GM18870 (cell line): ENCODE measurements around the gene LENG1.
"Not testable (repeated sequence)": the region's sequence is repeated elsewhere in the genome, so short reads cannot be mapped to it uniquely, and the experiment has no call there.

Source experiments
- ATAC-seq: cut with Tn5 transposase; IDR thresholded peaks from one replicate; pipeline ENCODE4 v1.9.1; 2021; ENCODE audit warnings: moderate library complexity; ENCODE audit not compliant: unreplicated experiment

Gene LENG1

GRCh38 chr19:54189735-54190502 is 30.4 kb upstream of the LENG1 start:
- ATAC-seq = peak; percentile 63

- peak; percentile 10 for ATAC-seq
Observed at GRCh38 chr19:54189145-54189734, 29.7 kb upstream of the LENG1 start, which contains the start of gene MBOAT7. TSS of gene MBOAT7 (minus strand) at chr19:54189580. CDS start at chr19:54188508, 1,072 bp downstream.

GRCh38 chr19:54188215-54188871 is 28.8 kb upstream of the LENG1 start:
- ATAC-seq = no peak

- no peak for ATAC-seq
Observed at GRCh38 chr19:54186934-54187381, 27.4 kb upstream of the LENG1 start.

GRCh38 chr19:54186351-54186750 is 26.8 kb upstream of the LENG1 start:
- no peak for ATAC-seq

GRCh38 chr19:54183431-54183830 is 23.9 kb upstream of the LENG1 start:
- no peak for ATAC-seq

GRCh38 chr19:54181894-54182293 is 22.4 kb upstream of the LENG1 start:
- ATAC-seq = not testable (repeated sequence)

- ATAC-seq = no peak
Observed at GRCh38 chr19:54180691-54181091, 21.2 kb upstream of the LENG1 start.

- no peak for ATAC-seq
Observed at GRCh38 chr19:54179921-54180461, 20.5 kb upstream of the LENG1 start.

GRCh38 chr19:54179262-54179852 is 19.8 kb upstream of the LENG1 start:
- no peak for ATAC-seq

- ATAC-seq = no peak
Observed at GRCh38 chr19:54178581-54179261, 19.2 kb upstream of the LENG1 start.

- no peak for ATAC-seq
Observed at GRCh38 chr19:54173951-54174834, 14.7 kb upstream of the LENG1 start.

- ATAC-seq = no peak
Observed at GRCh38 chr19:54173359-54173699, 13.8 kb upstream of the LENG1 start.

- ATAC-seq = no peak
Observed at GRCh38 chr19:54172471-54173358, 13.2 kb upstream of the LENG1 start, which contains the start of gene TMC4. TSS of gene TMC4 (minus strand) at chr19:54173160. CDS start at chr19:54173117, 43 bp downstream.

- ATAC-seq = not testable (repeated sequence)
Observed at GRCh38 chr19:54171736-54172431, 12.4 kb upstream of the LENG1 start.

- no peak for ATAC-seq
Observed at GRCh38 chr19:54169149-54169740, 9.7 kb upstream of the LENG1 start.

- no peak for ATAC-seq
Observed at GRCh38 chr19:54168174-54168917, 8.8 kb upstream of the LENG1 start.
